Muscle of back (tissue), 11 donors: ENCODE measurements around the gene ST8SIA6. TPM values are rescaled to one million over a fixed set of nuclear protein-coding genes. Genes with fewer than 3 reads are reported as not detected.

ENCODE experiments used
- DNase-seq, 3 donors: peaks; one replicate each; pipeline versions ENCODE4 v3.0.0 to v3.0.0-alpha.2; 2013
- polyA plus RNA-seq, 10 donors: library from polyadenylated mRNA; unstranded; fragments of 120-200 nt; gene quantifications; one replicate each; pipeline ENCODE4 v1.2.1, GENCODE V29; 2013; ENCODE audit not compliant: insufficient read length in 10 of 10

Gene ST8SIA6
- polyA plus RNA-seq, 10 donors: 0.65 to 2.9 (median 1.7) TPM

GRCh38 chr10:17387861-17388503 lies 66.4 kb downstream of the ST8SIA6 start:
- peak in 2 of 3 donors; percentile 16 to 31 for DNase-seq

GRCh38 chr10:17386616-17387075 lies 67.7 kb downstream of the ST8SIA6 start:
- DNase-seq: no peak

- no peak for DNase-seq
Observed at GRCh38 chr10:17386021-17386420, 68.4 kb downstream of the ST8SIA6 start.

- DNase-seq: no peak
Observed at GRCh38 chr10:17385066-17385465, 69.3 kb downstream of the ST8SIA6 start.

DNA sequence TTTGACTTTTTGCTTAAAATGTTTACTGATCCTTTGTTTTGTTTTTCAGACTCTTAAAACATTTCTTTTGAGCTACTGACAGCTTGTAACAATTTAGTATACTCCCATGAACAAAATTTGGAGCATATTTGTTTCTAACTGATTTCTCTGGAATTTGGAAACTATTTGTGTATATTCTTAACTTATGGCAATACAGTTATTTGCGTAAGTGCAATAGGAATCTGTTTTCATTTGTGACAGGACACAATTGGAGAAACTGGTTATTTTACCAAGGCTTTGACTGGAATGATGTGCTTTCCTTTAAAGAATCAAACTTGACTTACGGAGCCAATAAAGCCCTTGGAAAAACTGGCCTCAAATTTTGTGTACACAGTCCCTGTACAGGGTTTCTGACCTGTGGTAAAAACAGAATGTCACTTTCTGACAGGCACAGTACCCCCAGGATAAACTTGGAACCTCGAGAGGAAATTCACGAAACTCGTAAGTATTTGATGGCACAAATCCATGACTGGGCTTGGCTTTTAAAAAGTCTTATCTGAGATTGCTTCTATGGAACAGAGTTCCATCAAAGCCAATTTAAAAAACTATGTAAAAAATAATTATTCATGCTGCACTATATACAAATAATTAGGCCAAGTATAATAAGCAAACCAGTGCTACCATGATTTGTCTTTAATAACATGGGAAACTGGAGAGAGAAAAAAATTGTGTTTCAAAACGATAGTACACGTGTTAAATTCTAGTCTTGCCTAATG lies 70.4 kb downstream of the ST8SIA6 start:
- DNase-seq: peak in 1 of 3 donors; percentile 24

DNA sequence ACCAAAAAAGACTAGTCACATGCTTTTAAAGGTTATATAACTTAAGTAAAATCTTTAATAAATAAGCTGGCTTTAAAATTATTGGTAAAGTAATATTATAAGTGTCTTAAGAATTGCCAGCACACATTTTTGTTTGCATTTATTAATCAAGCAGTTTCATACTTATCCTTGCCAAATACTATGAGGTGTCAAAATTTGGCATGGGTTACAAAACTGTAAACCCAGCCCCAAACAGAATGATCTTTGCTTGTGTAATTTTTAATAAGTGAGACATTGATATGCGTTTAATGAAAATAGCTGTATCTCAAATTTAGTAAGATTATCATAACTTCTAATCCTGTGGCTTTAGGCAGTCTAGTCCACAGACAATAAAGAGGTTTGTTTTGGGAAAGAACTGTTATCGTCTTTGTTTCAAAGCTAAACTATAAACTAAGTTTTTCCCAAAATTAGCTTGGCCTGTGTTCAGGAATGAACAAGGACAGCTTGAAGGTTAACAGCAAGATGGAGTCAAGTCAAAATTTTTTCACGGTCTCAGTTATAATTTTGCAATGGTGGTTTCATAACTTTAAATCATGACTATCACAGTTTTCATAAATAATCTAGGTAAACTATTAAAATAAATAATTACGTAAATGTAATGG lies 72.8 kb downstream of the ST8SIA6 start:
- no peak for DNase-seq

GRCh38 chr10:17380888-17381287 lies 73.5 kb downstream of the ST8SIA6 start:
- DNase-seq: no peak

GRCh38 chr10:17380016-17380415 lies 74.4 kb downstream of the ST8SIA6 start:
- DNase-seq: no peak

- no peak for DNase-seq
Observed at GRCh38 chr10:17379151-17379690, 75.2 kb downstream of the ST8SIA6 start.

- DNase-seq: no peak
Observed at GRCh38 chr10:17375936-17376584, 78.3 kb downstream of the ST8SIA6 start.

GRCh38 chr10:17368708-17369272 lies 85.6 kb downstream of the ST8SIA6 start:
- DNase-seq: no peak

GRCh38 chr10:17366705-17367104 lies 87.7 kb downstream of the ST8SIA6 start:
- DNase-seq: no peak

DNA sequence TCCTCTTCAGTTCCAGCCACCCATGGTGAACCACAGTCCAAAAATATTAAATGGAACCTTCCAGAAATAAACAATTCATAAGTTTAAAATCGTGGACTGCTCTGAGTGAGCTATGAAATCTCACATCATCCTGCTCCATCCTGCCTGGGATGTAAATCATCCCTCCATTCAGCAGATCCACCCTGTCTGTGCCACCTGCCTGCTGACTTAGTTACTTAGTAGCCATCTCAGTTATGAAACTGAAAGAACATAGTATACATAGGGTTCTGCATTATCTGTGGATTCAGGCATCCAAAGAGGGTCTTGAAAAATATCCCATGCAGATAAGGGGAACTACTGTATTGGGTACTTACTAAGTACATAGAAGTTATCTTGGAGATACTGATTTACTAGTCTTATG lies 89.0 kb downstream of the ST8SIA6 start:
- DNase-seq: no peak

DNA sequence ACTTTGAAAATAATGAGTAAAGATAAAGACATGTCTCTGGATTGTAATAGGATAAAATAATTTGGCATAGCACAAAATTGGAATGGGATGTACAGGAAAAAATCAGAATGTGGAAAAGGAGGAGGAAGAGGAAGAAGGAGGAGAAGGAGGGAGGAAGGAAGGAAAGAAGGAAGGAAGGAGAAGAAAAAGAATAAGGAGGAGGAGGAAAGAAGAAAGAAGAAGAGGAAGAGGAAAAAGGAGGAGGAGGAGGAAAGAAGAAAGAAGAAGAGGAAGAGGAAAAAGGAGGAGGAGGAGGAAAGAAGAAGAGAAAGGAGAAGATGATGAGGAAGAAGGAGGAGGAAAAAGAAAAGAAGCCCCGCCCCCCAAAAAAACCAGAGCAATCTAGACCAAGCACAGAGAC lies 95.9 kb downstream of the ST8SIA6 start:
- DNase-seq: no peak

DNA sequence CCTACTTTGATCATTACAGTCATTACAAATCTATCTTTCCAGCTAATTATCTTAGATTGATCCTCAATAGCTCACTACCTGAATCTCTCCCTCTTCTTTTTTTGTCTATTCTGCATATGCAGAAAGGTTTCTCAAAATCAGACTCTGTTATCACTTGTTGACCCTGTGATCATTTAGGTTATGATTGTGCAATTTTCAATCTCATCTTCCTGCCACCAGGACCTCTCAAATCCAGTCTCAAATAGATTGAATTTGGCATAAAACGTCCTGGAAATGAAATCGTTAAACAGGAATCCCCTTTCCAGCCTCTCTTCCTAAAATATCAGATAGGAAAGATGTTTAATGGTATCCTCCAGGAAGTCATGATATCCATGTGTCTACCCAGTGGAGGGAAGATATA lies 96.6 kb downstream of the ST8SIA6 start:
- no peak for DNase-seq

DNA sequence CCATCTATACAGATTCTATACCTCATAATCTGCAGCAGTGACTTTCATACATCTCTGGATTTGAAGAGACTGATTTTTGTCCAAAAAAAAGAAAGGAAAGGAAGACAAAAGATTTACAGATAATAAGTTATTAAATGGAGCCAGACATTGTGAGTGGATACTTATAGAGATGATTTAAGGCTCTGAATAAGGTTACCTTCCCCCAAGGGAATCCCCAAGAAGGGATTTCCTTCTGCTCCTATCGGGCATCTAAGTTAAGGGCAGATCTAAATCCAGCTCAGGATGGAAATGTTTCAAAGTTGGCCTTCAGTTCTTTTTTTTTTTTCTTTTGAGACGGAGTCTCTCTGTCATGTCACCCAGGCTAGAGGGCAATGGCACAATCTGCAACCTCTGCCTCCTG lies 97.6 kb downstream of the ST8SIA6 start:
- DNase-seq: no peak

DNA sequence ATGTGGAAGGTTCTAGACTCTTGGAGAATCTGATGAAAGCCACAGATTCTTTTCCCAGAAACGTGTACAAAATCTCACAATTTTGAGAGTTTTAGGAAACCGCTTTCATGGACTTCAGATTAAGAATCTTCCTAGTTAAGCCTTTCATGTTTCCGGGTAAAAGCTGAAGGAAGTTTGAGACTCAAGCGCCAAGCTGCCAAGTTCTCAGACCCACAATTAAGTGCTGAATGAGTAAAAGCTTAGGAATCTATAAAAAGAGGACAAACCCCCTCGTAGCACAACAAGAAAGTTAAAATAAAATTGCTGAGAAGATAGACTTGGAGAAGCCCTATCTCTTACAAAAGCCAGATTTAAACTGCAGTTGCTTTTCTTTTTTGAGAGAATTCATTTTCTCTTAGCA lies 99.6 kb downstream of the ST8SIA6 start:
- peak in 1 of 3 donors; percentile 5 for DNase-seq

GRCh38 chr10:17353568-17354300 lies 100.7 kb downstream of the ST8SIA6 start:
- peak in 1 of 3 donors; percentile 2 for DNase-seq

- no peak for DNase-seq
Observed at GRCh38 chr10:17352583-17352982, 101.8 kb downstream of the ST8SIA6 start.

- DNase-seq: no peak
Observed at GRCh38 chr10:17351506-17351905, 102.9 kb downstream of the ST8SIA6 start.

GRCh38 chr10:17349717-17350116 lies 104.7 kb downstream of the ST8SIA6 start:
- no peak for DNase-seq
